ENCODE measurements around the gene DTNBP1.

- TF ChIP-seq POLR2A (IDR thresholded peaks at IDR 0.05) (no peak), CTCF (IDR thresholded peaks at IDR 0.05) (no peak), POLR2AphosphoS5 (IDR thresholded peaks at IDR 0.05; ENCODE audit: insufficient read depth in 1 of 2, low read depth in 1 of 2) (no peak)
Observed at GRCh38 chr6:15504040-15504495, 158.8 kb downstream of the DTNBP1 start.

Measured in vagina (tissue), 2 donors.